Naive thymus-derived CD8-positive, alpha-beta T cell (primary cell): ENCODE results near the gene ANO2. TPM values are rescaled to one million over a fixed set of nuclear protein-coding genes. Genes with fewer than 3 reads are reported as not detected.
A peak's percentile ranks its signal among the peaks of the same experiment; 100 is the strongest.

Source experiments
- ATAC-seq, 2 donors: fragments of 150-1000 bp; cut with Tn5 transposase in 1 of 2; sonication (Bioruptor Pico), chemical (Tn5 transposase) in 1 of 2; 1 replicate in 1 of 2; 2 replicates in 1 of 2; pipeline ENCODE4 v1.10.0; 2021; ENCODE audit warnings: mild to moderate bottlenecking in 2 of 2, moderate library complexity in 2 of 2
- POLR2A ChIA-PET: fragments of 350-600 bp; sonication (Branson Sonifier 250); formaldehyde crosslinking; loops from one replicate; lab custom pipeline; 2021; ENCODE audit warnings: antibody characterized with exemption; lab: Charles Lee
- DNase-seq, 10 donors: peaks; one replicate each; pipeline versions ENCODE4 v3.0.0 to v3.0.0-alpha.2; 2020 to 2022
- H3K27ac Mint-ChIP-seq, 10 donors: one replicate each; pipeline ENCODE4 v1.8.0; 2020 to 2022; ENCODE audit warnings: mild to moderate bottlenecking in 10 of 10, mixed read lengths in 10 of 10, moderate library complexity in 4 of 10, inconsistent platforms in 1 of 10
- H3K27me3 Mint-ChIP-seq, 5 donors: one replicate each; pipeline ENCODE4 v1.8.0; 2021 to 2022; ENCODE audit warnings: mixed read lengths in 5 of 5
- H3K36me3 Mint-ChIP-seq, 3 donors: one replicate each; pipeline ENCODE4 v1.8.0; 2020 to 2022; ENCODE audit warnings: mixed read lengths in 3 of 3, mild to moderate bottlenecking in 2 of 3, inconsistent platforms in 1 of 3
- H3K4me1 Mint-ChIP-seq, 4 donors: one replicate each; pipeline ENCODE4 v1.8.0; 2021 to 2022; ENCODE audit warnings: mixed read lengths in 4 of 4
- H3K4me3 Mint-ChIP-seq, 10 donors: one replicate each; pipeline ENCODE4 v1.8.0; 2020 to 2022; ENCODE audit warnings: mild to moderate bottlenecking in 10 of 10, mixed read lengths in 10 of 10, moderate library complexity in 6 of 10, inconsistent platforms in 1 of 10
- H3K9me3 Mint-ChIP-seq, 9 donors: one replicate each; pipeline ENCODE4 v1.8.0; 2020 to 2022; ENCODE audit warnings: mixed read lengths in 9 of 9, mild to moderate bottlenecking in 3 of 9, inconsistent platforms in 1 of 9, moderate library complexity in 1 of 9
- polyA plus RNA-seq, 3 donors: library from polyadenylated mRNA; unstranded; fragments of 300-500 nt; fragmentation: Illumina TruSeq; gene quantifications; one replicate each; pipeline ENCODE4 v1.2.3, GENCODE V29; 2021
- total RNA-seq, 8 experiments: library from RNA in 2 of 8; stranded (reverse) in 2 of 8; gene quantifications; one replicate each; pipeline ENCODE4 v1.2.3 and lab custom pipeline; 2021 to 2026

ANO2 gene
- total and polyA plus RNA-seq, 5 experiments from 2014 or later = not detected

DNA sequence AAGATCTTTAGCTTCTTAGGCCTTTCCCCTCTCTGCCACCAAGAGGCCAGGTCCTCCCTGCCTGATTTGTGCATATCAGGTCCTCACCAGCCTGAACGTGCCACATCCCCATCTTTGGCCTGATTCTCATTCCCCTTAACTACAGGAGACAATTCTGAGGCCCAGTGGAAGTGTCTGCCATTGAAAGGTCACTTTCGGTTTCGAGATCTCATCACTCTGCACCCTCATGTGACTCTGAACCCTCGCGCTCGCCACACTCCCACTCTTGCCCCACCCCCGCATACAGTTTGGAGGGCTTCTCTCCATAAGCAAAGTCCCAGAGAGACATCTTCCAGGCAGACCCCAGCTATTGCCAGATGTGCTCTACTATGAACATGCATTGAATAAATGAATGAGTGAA lies 324.2 kb downstream of the ANO2 start:
- POLR2A ChIA-PET = no interaction called here
- Mint-ChIP-seq H3K9me3 (peaks cover 0 to 2% (median 0%) of the 10 kb centered on the region in 9 donors), H3K36me3 (no peaks in the 10 kb centered on the region), H3K4me1 (peaks cover 0 to 2% (median 0%) of the 10 kb centered on the region in 4 donors), H3K27ac (no peak overlapping the region), H3K4me3 (no peak overlapping the region), H3K27me3 (peaks cover 5 to 34% (median 24%) of the 10 kb centered on the region in 5 donors)
- no peak for DNase-seq
- no peak for ATAC-seq

DNA sequence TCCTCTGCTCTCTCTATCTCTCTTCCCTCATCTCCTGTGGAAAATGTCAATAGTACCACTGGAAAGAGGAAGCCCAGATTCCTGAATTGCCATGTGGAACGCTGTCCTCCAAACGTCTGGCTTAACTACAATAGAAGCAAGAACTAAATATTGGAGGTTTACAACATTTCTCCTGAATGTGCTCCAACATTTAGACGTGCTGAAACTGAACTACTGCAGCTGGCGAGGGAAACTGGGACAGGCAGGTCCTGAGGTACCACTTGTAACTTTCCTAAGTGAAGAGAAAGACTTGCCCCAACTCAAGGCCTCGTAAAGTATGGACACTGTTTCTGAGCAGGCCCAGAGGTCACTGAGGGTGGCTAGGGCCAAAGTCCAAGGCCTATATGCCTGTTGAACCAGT lies 325.4 kb downstream of the ANO2 start:
- Mint-ChIP-seq H3K4me3 (no peak overlapping the region), H3K27me3 (peaks cover 5 to 26% (median 22%) of the 10 kb centered on the region in 5 donors), H3K27ac (no peak overlapping the region), H3K4me1 (peaks cover 0 to 2% (median 0%) of the 10 kb centered on the region in 4 donors), H3K9me3 (peaks cover 0 to 2% (median 0%) of the 10 kb centered on the region in 9 donors), H3K36me3 (no peaks in the 10 kb centered on the region)
- POLR2A ChIA-PET = no interaction called here
- ATAC-seq (no peak), DNase-seq (no peak)

DNA sequence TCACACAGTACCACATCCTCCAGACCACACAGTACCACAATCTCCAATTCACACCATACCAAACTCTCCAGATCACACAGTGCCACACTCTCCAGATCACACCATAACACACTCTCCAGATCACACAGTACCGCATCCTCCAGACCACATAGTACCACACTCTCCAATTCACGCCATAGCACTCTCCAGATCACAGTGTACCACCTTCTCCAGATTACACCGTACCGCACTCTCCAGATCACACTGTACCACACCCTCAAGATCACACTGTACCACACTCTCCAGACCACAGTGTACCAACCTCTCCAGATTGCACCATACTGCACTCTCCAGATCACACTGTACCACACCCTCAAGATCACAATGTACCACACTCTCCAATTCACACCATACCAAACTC lies 328.2 kb downstream of the ANO2 start:
- Mint-ChIP-seq H3K27ac (no peak overlapping the region), H3K36me3 (no peaks in the 10 kb centered on the region), H3K9me3 (peaks cover 0 to 2% (median 0%) of the 10 kb centered on the region in 9 donors), H3K4me3 (no peak overlapping the region), H3K4me1 (peaks cover 0 to 2% (median 0%) of the 10 kb centered on the region in 4 donors), H3K27me3 (peaks cover 5 to 26% (median 20%) of the 10 kb centered on the region in 5 donors)
- DNase-seq (no peak), ATAC-seq (no peak)
- POLR2A ChIA-PET = no interaction called here

DNA sequence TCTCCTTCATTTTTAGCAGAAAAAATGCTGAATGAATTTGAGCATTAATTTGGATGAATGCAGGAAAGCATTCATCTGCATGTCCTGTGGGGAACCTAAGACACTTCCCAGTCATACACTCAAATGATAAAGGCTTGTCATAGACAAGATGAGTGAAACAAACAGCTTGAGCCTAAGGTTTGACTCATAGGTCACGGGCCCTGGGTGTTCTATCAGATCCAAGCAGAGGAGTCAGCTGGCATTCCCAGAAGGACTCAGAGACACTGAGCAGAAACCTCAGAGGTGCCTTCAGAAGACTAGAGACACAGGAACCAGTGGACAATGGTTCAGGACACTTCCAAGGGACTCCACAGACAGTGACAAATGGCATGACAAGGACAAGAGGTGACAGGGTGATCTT lies 329.3 kb downstream of the ANO2 start:
- H3K4me3 Mint-ChIP-seq = no peak overlapping the region
- ATAC-seq (no peak), DNase-seq (no peak)
- H3K36me3 Mint-ChIP-seq = no peaks in the 10 kb centered on the region
- H3K4me1 Mint-ChIP-seq = no peaks in the 10 kb centered on the region
- H3K27ac Mint-ChIP-seq = no peak overlapping the region
- POLR2A ChIA-PET = no interaction called here
- peaks cover 0 to 2% (median 0%) of the 10 kb centered on the region in 9 donors for H3K9me3 Mint-ChIP-seq
- H3K27me3 Mint-ChIP-seq = peaks cover under 1 to 17% (median 14%) of the 10 kb centered on the region in 5 donors

DNA sequence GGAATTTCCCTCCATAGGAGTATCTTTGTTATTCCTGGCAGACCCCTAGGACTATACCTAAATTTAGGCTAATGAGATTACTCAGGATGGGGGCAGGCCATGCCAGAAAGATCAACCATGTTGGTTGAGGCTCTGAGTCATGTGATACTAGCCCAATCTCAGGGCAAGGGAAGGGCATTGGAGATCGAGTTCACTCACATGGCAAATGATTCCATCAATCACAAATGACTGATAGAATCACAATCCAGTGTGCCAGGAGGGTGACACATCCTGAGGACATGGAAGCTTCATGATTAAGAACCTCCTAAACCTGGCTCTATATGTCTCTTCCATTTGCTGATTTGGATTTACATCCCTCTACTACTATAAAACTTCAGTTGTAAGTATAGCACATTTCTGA lies 330.8 kb downstream of the ANO2 start:
- H3K27me3 Mint-ChIP-seq = peaks cover 0 to 13% (median 8%) of the 10 kb centered on the region in 5 donors
- peaks cover 0 to 2% (median 0%) of the 10 kb centered on the region in 9 donors for H3K9me3 Mint-ChIP-seq
- H3K27ac Mint-ChIP-seq = no peak overlapping the region
- DNase-seq (no peak), ATAC-seq (no peak)
- POLR2A ChIA-PET = no interaction called here
- H3K4me3 Mint-ChIP-seq = no peak overlapping the region
- H3K36me3 Mint-ChIP-seq = no peaks in the 10 kb centered on the region
- H3K4me1 Mint-ChIP-seq = no peaks in the 10 kb centered on the region

DNA sequence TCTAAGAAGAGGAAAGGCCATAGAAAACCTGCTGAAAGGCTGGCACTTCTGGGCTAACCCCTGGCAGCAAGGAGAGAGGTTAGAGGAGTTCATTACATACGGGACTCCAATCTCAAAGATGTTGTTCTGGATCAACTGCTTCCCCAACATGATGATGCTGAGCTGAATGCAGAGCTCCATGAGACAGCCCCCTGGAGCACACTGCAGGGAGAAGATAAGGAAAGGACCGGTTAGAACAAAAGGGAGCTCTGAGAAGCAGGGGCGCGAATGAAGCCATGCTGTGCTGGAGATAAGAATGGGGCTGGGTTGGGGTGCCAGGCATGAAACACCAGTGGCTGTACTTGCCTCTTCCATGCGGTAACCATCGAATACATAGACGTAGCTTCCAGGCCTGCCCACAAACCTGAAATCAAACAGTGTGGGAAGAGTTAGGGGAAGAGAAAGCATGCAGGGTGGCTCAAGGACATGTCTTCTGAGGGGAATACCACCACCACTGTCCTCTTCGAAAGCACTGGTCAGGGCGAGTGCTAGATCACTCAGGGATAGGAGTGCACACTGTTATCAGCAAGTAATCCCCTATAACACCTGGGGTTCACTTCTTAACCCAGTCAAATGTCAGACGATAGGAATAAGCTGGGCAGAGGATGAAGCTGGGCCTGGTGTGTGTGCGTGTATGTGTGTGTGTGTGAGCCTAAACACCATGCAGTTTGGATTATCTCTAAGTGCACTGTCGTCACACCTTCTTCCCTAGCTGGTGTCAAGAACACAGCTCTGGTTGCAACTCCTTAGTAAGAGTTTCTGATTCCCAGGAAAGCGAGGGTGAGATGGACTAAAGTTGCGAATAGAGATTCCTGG lies 332.3 kb downstream of the ANO2 start:
- Mint-ChIP-seq H3K27ac (no peak overlapping the region), H3K27me3 (peaks cover 0 to 9% (median 8%) of the 10 kb centered on the region in 5 donors), H3K4me1 (no peaks in the 10 kb centered on the region), H3K9me3 (no peaks in the 10 kb centered on the region), H3K36me3 (no peaks in the 10 kb centered on the region), H3K4me3 (no peak overlapping the region)
- ATAC-seq (no peak), DNase-seq (no peak)
- POLR2A ChIA-PET = no interaction called here

DNA sequence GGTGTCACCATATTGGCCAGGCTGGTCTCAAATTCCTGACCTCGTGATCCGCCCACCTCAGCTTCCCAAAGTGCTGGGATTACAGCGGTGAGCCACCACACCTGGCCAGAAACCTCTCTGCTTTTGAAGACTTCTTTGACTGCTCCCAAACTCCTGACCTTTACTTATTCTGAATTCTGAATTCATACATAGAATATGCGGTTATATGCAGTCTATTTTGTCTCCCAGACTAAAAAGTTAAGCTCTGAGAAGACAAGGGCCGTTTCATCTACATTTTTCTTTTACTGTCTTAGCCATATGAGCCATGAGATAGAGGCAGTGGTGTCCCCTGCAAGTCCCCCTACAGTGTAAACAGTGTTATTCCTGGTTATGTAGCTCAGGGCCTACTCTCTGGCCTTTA lies 333.9 kb downstream of the ANO2 start:
- Mint-ChIP-seq H3K27ac (no peak overlapping the region), H3K4me1 (no peaks in the 10 kb centered on the region), H3K4me3 (no peak overlapping the region), H3K36me3 (no peaks in the 10 kb centered on the region), H3K27me3 (peaks cover 0 to 9% (median 8%) of the 10 kb centered on the region in 5 donors), H3K9me3 (no peaks in the 10 kb centered on the region)
- ATAC-seq (no peak), DNase-seq (no peak)
- POLR2A ChIA-PET = no interaction called here

DNA sequence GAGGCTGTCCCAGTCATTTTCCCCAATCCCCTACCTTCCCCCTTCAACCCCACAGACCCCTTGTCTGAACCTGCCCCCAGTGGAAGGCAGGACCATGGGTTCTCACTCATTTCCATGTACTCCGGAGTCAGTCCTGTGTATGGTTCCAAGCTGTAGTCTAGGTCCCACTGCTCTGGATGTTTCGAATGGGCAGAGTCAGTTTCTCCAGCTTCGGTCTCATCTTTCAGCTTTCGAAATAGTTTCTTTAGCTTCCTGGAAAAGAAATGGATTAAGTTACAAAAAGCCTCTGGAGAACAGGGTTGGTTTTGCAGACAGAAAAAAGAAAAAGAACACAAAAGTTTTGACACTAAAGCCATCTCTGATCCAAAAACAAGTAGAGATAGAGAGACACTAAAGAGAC lies 345.7 kb downstream of the ANO2 start:
- peaks cover 0 to 8% (median 0%) of the 10 kb centered on the region in 9 donors for H3K9me3 Mint-ChIP-seq
- no peaks in the 10 kb centered on the region for H3K36me3 Mint-ChIP-seq
- no peaks in the 10 kb centered on the region for H3K4me1 Mint-ChIP-seq
- peaks cover 9 to 30% (median 13%) of the 10 kb centered on the region in 5 donors for H3K27me3 Mint-ChIP-seq
- H3K27ac Mint-ChIP-seq = no peak overlapping the region
- H3K4me3 Mint-ChIP-seq = no peak overlapping the region
- DNase-seq (no peak), ATAC-seq (no peak)
- POLR2A ChIA-PET = no interaction called here

DNA sequence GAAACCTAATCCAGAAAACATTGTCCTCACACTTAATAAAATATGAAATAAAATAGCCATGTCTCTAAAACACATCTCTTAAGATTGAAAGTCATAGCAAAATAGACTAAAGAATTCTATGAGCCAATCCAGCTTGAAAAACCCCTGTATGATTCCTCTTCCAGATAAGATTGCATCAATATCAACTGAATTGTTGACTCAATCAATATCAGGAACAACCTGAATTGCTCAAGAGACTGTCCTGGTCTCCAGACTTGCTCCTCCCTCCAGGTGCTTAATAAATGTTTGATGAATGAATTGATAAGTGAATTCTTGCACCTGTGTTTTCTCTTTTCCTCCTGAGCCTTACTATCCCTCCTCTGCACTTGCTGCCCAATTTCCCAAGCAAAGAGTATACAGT lies 351.1 kb downstream of the ANO2 start:
- POLR2A ChIA-PET = no interaction called here
- H3K27me3 Mint-ChIP-seq = peaks cover 7 to 40% (median 12%) of the 10 kb centered on the region in 5 donors
- no peaks in the 10 kb centered on the region for H3K4me1 Mint-ChIP-seq
- peaks cover 0 to 8% (median 0%) of the 10 kb centered on the region in 9 donors for H3K9me3 Mint-ChIP-seq
- no peak overlapping the region for H3K27ac Mint-ChIP-seq
- ATAC-seq (no peak), DNase-seq (no peak)
- H3K4me3 Mint-ChIP-seq = no peak overlapping the region
- H3K36me3 Mint-ChIP-seq = no peaks in the 10 kb centered on the region

DNA sequence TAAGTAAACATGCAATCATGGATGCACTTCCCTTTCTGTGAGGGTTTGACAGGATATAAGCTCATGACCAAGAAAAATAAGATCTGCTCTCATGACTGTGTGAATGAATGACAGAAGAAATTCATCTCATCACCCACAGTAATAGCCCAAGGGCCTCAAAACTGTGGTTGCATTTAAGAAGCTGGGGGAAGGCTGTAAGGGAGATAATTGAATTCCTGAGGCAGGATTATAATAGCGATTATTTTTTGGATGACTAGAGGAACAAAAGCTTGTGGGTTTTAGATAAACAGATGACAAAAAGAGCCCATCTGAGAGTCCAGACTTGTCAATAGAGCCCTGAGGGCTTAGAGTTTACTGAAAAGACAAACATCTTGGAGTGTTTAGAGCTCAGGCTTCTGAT lies 352.0 kb downstream of the ANO2 start:
- Mint-ChIP-seq H3K9me3 (peaks cover 0 to 8% (median 0%) of the 10 kb centered on the region in 9 donors), H3K4me1 (no peaks in the 10 kb centered on the region), H3K27ac (no peak overlapping the region), H3K27me3 (peaks cover 3 to 36% (median 14%) of the 10 kb centered on the region in 5 donors), H3K36me3 (no peaks in the 10 kb centered on the region), H3K4me3 (no peak overlapping the region)
- DNase-seq = no peak
- ATAC-seq = no peak
- POLR2A ChIA-PET = no interaction called here

DNA sequence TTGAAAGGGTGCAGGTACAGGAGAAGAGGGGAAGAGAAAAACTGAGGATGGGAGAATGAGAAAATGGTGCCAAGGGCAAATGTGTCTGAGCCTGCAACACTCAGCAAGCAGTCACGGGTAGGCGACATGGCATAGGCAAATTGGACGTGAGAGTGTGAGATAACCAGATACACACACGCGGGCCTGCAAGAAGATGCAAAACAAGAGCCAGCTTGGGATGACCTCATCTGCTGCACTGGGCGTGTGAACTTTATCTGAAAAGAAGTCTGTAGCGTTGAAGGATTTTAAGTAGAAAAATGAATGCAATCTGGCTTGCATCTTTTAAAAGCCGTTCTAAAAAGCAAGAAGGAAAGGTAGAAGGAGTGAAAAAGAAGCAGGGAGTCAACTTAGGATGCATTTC lies 352.7 kb downstream of the ANO2 start:
- no peak for DNase-seq
- no peak overlapping the region for H3K4me3 Mint-ChIP-seq
- H3K36me3 Mint-ChIP-seq = no peaks in the 10 kb centered on the region
- POLR2A ChIA-PET = no interaction called here
- H3K27me3 Mint-ChIP-seq = peaks cover 0 to 33% (median 14%) of the 10 kb centered on the region in 5 donors
- peaks cover 0 to 5% (median 0%) of the 10 kb centered on the region in 9 donors for H3K9me3 Mint-ChIP-seq
- no peak for ATAC-seq
- H3K4me1 Mint-ChIP-seq = no peaks in the 10 kb centered on the region
- no peak overlapping the region for H3K27ac Mint-ChIP-seq

DNA sequence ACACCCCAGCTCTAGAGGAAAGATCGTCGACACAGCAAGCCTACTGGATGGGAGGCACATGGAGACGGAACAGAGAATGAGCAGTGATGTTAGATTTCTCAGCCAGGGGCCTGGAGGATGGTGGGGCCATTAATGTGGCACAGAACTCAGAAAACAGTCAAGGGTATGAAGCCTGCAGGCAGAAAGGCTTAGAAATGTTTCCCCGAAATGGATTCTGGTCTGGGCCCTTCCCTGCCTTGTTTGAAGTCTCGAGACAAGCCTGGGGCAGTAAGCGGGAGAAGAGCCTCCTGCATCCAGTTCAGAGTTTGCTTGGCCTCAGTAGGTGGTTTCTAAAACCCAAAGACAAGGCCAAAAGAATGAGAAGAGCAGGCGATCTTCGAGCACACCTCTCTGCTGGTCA lies 354.7 kb downstream of the ANO2 start:
- no peak overlapping the region for H3K4me3 Mint-ChIP-seq

DNA sequence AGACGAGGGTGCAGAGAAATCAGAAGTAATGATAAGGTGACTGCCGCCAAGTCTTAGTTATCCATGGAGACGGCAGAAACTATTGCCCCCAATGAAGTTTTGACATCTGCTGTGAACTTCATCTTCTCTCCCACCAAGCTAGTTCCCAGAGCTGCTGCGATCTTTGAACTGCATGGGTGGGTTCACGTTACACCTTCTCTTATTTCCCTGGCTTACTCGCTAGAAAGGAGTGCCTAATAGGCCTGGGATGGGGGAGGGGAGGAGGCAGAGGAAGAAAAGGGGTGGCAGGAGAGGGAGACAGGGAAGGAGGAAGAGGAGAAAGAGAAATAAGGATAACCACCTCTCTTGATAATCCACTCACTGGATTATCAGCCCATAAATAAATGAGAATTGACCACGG lies 356.0 kb downstream of the ANO2 start:
- peaks cover 0 to 27% (median 14%) of the 10 kb centered on the region in 5 donors for H3K27me3 Mint-ChIP-seq
- ATAC-seq = no peak
- POLR2A ChIA-PET = no interaction called here
- DNase-seq = no peak
- no peaks in the 10 kb centered on the region for H3K4me1 Mint-ChIP-seq
- no peaks in the 10 kb centered on the region for H3K9me3 Mint-ChIP-seq
- H3K27ac Mint-ChIP-seq = no peak overlapping the region
- H3K36me3 Mint-ChIP-seq = no peaks in the 10 kb centered on the region
- no peak overlapping the region for H3K4me3 Mint-ChIP-seq

More for the DNA sequence above, 354.7 kb downstream of the ANO2 start:
- H3K36me3 Mint-ChIP-seq = no peaks in the 10 kb centered on the region
- H3K9me3 Mint-ChIP-seq = no peaks in the 10 kb centered on the region
- H3K27ac Mint-ChIP-seq = peak overlapping the region in 1 of 10 donors; percentile 15
- no peaks in the 10 kb centered on the region for H3K4me1 Mint-ChIP-seq
- DNase-seq (no peak), ATAC-seq (no peak)
- POLR2A ChIA-PET = no interaction called here
- H3K27me3 Mint-ChIP-seq = peaks cover 0 to 27% (median 14%) of the 10 kb centered on the region in 5 donors
